ENCODE data around the gene MCU.

DNA sequence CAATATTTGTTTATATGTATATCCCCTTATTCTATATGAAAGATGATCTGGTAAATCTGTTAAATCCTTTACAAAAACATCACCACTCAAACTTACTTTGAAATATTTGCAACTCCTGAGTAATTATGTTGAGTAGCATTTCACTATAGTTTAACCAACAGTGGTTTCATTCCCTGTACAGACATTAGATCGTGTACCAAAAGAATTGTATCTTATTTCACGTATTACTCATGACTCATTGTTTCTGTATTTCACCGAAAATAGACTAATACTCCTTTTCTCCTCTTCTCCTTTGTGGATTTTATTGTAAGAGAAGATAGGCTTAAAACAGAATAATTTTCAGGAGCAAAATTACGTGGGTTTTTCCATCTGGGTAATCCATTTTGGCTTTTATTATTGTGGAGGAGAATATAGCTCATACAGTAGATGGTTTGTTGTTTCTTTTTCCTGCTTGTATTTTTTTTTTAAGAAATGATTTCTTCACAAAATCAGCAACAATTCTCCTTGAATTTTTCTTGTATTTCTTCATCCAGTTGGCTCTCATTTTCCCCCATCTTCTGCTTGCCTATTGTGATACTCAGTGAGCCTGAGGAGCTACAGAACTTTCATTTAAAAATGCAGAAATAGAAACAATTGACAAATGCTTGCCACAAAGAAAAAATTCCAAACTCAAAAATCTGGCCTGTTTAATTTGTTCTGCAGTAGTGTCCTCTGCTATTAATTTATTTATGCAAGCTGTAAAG, 111.0 kb downstream of the MCU start:
- TF ChIP-seq, protein P1, sequence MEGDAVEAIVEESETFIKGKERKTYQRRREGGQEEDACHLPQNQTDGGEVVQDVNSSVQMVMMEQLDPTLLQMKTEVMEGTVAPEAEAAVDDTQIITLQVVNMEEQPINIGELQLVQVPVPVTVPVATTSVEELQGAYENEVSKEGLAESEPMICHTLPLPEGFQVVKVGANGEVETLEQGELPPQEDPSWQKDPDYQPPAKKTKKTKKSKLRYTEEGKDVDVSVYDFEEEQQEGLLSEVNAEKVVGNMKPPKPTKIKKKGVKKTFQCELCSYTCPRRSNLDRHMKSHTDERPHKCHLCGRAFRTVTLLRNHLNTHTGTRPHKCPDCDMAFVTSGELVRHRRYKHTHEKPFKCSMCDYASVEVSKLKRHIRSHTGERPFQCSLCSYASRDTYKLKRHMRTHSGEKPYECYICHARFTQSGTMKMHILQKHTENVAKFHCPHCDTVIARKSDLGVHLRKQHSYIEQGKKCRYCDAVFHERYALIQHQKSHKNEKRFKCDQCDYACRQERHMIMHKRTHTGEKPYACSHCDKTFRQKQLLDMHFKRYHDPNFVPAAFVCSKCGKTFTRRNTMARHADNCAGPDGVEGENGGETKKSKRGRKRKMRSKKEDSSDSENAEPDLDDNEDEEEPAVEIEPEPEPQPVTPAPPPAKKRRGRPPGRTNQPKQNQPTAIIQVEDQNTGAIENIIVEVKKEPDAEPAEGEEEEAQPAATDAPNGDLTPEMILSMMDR (IDR thresholded peaks at IDR 0.05): no peak
- TF ChIP-seq POLR2A (IDR thresholded peaks at IDR 0.05): no peak
